Activated naive CD8-positive, alpha-beta T cell treated with anti-CD3 and anti-CD28 coated beads, Interleukin-2, amount 10 ng/mL, durations not matched to agents 7 days and 5 days (primary cell): ENCODE measurements around the gene PZP. TPM values are rescaled to one million over a fixed set of nuclear protein-coding genes. Genes with fewer than 3 reads are reported as not detected.
"Not testable (repeated sequence)": the region's sequence is repeated elsewhere in the genome, so short reads cannot be mapped to it uniquely, and the experiment has no call there.

Experiments used
- ATAC-seq: fragments of 150-1000 bp; cut with Tn5 transposase; one replicate; pipeline ENCODE4 v1.10.0; 2021; ENCODE audit warnings: low read depth, moderate library complexity
- POLR2A ChIA-PET: fragments of 350-600 bp; sonication (Branson Sonifier 250); formaldehyde crosslinking; loops from one replicate; lab custom pipeline; 2021; ENCODE audit warnings: antibody characterized with exemption; lab: Charles Lee
- DNase-seq: peaks from one replicate; pipeline ENCODE4 v3.0.0; 2021
- H3K27ac Mint-ChIP-seq: one replicate; pipeline ENCODE4 v1.8.0; 2022; ENCODE audit warnings: mild to moderate bottlenecking, mixed read lengths
- H3K27me3 Mint-ChIP-seq: one replicate; pipeline ENCODE4 v1.8.0; 2022; ENCODE audit warnings: mild to moderate bottlenecking, moderate library complexity, mixed read lengths
- H3K36me3 Mint-ChIP-seq: one replicate; pipeline ENCODE4 v1.8.0; 2021; ENCODE audit warnings: mild to moderate bottlenecking, mixed read lengths
- H3K4me1 Mint-ChIP-seq: one replicate; pipeline ENCODE4 v1.8.0; 2021; ENCODE audit warnings: mixed read lengths
- H3K4me3 Mint-ChIP-seq: one replicate; pipeline ENCODE4 v1.8.0; 2022; ENCODE audit warnings: mild to moderate bottlenecking, moderate library complexity, mixed read lengths
- H3K9me3 Mint-ChIP-seq: one replicate; pipeline ENCODE4 v1.8.0; 2021; ENCODE audit warnings: mixed read lengths
- total RNA-seq, 2 experiments: library from RNA; stranded (reverse); gene quantifications; one replicate each; pipeline ENCODE4 v1.2.3, GENCODE V29; 2021

PZP gene
- total RNA-seq, 2 experiments from 2014 or later, result not detected

DNA sequence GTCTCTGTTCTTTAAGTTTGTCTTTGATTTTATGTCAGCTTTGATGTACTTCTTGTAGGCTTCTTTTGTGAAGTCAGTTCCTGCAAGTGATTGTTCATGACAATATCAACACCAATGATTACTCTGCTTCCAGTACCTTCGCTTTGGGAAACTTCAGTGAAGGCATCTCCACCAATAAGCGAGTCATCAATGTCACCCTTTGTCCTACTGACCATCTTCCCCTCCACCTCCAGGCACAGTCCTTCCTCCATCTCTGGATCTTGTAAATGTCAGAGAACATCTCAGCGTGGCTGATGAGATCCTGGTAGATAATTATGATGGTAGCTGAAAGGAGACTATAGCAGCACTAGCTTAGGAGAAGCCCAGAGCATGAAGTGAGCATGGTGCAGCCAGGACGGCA is 52.1 kb downstream of the PZP start:
- Mint-ChIP-seq H3K36me3 (no peaks in the 10 kb centered on the region), H3K4me1 (no peaks in the 10 kb centered on the region), H3K27ac (no peak overlapping the region), H3K4me3 (no peak overlapping the region), H3K9me3 (peaks cover 1% of the 10 kb centered on the region), H3K27me3 (peaks cover 7% of the 10 kb centered on the region)
- ATAC-seq (no peak), DNase-seq (no peak)
- POLR2A ChIA-PET, result no interaction called here

DNA sequence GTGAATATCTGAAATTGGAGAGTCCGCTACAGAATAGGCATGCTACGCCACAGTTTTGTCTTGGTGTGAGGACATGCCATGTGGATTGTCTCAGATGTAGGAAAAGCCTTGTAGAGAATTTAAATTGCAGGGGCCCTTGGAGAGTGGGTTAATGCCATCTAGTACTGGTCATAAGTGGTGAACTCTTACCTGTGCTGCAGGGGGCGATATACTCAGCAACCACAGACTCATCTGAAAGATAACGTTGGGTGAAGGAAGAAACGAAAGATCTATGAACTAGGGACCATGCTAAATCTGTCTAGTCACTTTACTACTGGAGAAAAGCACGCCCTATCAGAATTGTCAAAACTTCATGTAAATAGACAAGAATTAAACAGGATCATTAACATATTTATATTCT is 58.8 kb downstream of the PZP start:
- Mint-ChIP-seq H3K4me3 (no peak overlapping the region), H3K9me3 (peaks cover 12% of the 10 kb centered on the region), H3K4me1 (peaks cover 3% of the 10 kb centered on the region), H3K27ac (no peak overlapping the region), H3K36me3 (peaks cover 4% of the 10 kb centered on the region), H3K27me3 (no peaks in the 10 kb centered on the region)
- DNase-seq (no peak), ATAC-seq (no peak)
- POLR2A ChIA-PET, result no interaction called here

DNA sequence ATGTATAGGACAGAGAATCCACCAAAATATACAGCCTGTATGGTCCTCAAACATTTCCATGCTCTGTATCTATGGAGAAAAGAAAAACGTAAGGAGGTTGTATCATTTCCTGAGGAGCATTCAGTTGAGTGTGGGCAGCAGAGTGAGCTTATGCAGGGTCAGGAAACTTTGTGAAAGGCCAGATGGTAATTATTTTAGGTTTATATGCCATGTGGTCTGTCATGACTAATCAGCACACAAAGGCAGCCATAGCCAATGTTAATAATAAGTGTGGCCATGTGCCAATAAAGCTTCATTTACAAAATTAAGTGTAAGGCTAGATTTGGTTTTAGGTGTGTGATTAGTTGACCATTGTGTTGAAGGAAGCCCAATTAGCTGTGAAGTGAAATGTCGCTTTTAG is 59.3 kb downstream of the PZP start:
- DNase-seq (no peak), ATAC-seq (no peak)
- Mint-ChIP-seq H3K27me3 (no peaks in the 10 kb centered on the region), H3K9me3 (peaks cover 15% of the 10 kb centered on the region), H3K27ac (no peak overlapping the region), H3K36me3 (peaks cover 5% of the 10 kb centered on the region), H3K4me3 (no peak overlapping the region), H3K4me1 (peaks cover 3% of the 10 kb centered on the region)
- POLR2A ChIA-PET, result no interaction called here

DNA sequence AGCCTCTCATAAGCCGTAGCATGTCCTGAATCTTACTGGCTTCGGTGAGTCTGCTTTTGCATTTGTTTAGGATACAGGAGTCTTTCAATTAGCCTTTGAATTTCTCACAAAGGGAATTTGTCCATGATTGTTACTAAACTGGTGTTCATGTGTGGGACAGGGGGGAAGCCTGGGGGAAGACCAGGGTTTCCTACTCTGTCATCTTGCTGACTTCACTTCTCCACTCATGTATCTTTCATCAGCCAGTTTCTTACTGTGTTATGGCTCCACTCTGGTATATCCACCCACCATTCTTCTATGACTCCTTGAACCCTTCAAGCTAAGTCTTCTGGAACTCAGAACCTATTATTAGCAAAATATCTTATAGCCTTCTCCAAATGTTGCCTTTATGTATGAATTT is 60.7 kb downstream of the PZP start:
- Mint-ChIP-seq H3K4me3 (no peak overlapping the region), H3K27me3 (peaks cover 3% of the 10 kb centered on the region), H3K4me1 (peaks cover 3% of the 10 kb centered on the region), H3K36me3 (peaks cover 9% of the 10 kb centered on the region), H3K27ac (no peak overlapping the region), H3K9me3 (peaks cover 19% of the 10 kb centered on the region)
- POLR2A ChIA-PET, result no interaction called here
- ATAC-seq (no peak), DNase-seq (no peak)

DNA sequence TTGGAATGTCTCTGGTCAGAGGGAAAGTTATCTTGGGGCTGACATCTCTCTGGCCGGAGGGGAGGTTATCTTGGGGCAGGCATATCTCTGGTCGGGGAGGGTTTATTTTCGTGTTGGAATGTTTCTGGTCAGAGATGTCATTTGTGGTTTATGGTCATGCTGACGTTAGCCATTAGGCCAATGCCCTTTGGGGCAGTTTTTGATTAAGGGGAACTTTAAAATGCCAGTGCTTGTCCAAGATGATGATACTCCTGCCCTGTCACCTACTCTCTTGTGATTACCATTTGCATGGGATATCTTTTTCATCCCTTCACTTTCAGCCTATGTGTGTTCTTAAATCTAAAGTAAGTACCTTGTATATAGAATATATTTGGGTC is 63.5 kb downstream of the PZP start:
- peaks cover 9% of the 10 kb centered on the region for H3K36me3 Mint-ChIP-seq
- H3K4me3 Mint-ChIP-seq, result no peak overlapping the region
- peaks cover 3% of the 10 kb centered on the region for H3K27me3 Mint-ChIP-seq
- DNase-seq, result no peak
- ATAC-seq, result no peak
- H3K27ac Mint-ChIP-seq, result no peak overlapping the region
- peaks cover 19% of the 10 kb centered on the region for H3K9me3 Mint-ChIP-seq
- POLR2A ChIA-PET, result no interaction called here
- peaks cover 3% of the 10 kb centered on the region for H3K4me1 Mint-ChIP-seq

DNA sequence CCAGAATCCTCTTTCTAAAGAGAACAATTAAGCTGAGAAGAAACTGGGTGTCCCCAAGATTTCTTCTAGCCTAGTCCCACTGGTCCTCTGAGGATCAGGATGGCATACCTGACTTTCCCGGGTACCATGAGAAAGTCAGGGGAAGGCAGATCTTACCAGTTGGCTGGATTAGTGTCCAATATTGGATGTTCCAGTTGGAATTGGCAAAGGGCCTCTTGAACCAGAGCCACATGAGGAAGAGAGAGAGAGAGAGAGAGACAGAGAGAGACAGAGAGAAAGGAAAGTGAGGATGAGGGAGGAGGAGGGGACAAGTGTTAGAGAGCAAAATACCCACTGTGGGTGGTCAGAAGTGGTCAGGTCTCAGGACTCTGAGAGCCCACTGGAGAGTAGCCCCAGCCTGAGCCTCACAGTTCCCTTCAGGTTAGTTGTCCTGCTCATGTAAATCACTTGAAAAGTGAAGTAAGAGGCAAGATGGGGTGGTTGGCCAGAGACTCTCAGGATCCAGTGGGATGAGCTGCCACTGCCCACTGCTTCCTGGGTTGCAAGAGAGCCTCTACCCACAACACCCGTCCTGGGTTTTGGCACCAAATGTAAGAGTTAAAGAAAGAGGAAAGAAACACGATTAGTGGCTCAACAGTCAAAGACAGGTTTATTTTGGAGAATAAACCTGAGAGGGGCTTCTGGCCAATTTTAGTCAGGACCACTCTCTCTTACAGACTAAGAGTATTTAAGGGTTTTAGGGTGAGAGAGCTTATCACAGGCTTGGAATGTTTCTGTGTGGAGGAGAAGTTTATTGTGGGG is 64.1 kb downstream of the PZP start:
- Mint-ChIP-seq H3K27ac (no peak overlapping the region), H3K27me3 (peaks cover 3% of the 10 kb centered on the region), H3K36me3 (peaks cover 9% of the 10 kb centered on the region), H3K4me3 (no peak overlapping the region), H3K4me1 (peaks cover 3% of the 10 kb centered on the region), H3K9me3 (peaks cover 19% of the 10 kb centered on the region)
- POLR2A ChIA-PET, result no interaction called here
- ATAC-seq (no peak), DNase-seq (no peak)

DNA sequence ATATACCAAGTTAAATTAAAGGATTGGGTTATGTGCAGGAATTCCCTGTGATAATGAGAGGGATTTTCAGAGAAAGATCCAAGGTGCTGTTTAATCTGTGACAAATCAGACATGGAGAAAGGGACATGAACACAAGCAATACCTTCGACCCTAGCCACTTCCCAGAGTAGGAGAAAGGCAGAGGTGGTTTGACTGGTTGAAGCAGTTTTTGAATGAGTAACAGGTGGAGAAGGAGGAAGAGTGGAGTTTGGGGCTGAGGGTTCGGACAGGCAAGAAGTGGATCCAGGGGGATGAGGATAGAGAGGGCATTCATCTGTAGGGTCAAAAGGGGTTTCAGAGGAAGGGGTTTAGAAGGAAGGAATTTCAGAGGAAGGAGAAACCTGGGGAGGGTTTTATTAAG is 65.1 kb downstream of the PZP start:
- POLR2A ChIA-PET, result no interaction called here
- DNase-seq (no peak), ATAC-seq (no peak)
- Mint-ChIP-seq H3K36me3 (peaks cover 9% of the 10 kb centered on the region), H3K27ac (no peak overlapping the region), H3K4me1 (peaks cover 3% of the 10 kb centered on the region), H3K4me3 (no peak overlapping the region), H3K27me3 (peaks cover 5% of the 10 kb centered on the region), H3K9me3 (peaks cover 17% of the 10 kb centered on the region)

DNA sequence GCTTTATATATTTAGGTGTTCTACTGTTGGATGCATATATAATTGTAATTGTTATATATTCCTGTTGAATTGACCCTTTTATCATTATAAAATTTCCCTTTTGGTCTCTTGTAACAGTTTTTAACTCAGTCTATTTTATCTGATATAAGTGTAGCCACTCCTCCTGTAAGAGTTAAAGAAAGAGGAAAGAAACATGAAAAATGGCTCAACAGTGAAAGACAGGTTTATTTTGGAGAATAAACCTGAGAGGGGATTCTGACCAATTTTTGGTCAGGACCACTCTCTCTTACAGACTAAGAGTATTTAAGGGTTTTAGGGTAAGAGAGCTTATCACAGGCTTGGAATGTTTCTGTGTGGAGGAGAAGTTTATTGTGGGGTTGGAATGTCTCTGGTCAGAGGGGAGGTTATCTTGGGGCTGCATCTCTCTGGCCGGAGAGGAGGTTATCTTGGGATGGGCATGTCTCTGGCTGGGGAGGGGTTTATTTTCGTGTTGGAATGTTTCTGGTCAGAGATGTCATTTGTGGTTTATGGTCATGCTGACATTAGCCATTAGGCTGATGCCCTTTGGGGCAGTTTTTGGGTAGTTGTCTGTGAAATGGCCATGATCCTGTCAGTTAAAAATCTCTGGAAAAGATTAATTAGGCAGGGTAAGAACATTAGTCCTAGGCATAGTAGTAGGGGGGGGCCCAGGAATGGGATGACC is 68.5 kb downstream of the PZP start:
- peaks cover 10% of the 10 kb centered on the region for H3K9me3 Mint-ChIP-seq
- H3K4me3 Mint-ChIP-seq, H3K27ac Mint-ChIP-seq, DNase-seq, H3K4me1 Mint-ChIP-seq, H3K27me3 Mint-ChIP-seq, ATAC-seq, POLR2A ChIA-PET, H3K36me3 Mint-ChIP-seq: not testable (repeated sequence)

DNA sequence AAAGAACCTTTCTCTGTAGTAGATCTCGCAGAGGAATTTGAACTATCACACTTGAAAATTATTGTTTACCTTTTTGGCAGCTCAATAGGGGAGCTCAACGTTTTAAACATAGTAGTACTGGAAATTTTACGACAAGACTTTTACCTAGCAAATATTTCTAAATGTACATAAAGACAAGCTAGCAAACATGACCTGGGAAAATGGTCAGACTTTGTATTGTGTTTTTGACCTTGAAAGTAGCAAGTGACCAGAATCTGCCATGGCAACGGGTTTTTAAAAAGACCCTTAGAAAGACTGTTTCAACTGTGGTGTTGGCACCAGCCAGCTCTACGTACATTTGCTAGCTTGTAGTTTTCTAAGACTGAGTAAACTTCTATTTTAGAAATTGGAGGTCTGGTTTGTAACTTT is 72.3 kb downstream of the PZP start:
- Mint-ChIP-seq H3K9me3 (peaks cover 1% of the 10 kb centered on the region), H3K27me3 (peaks cover 2% of the 10 kb centered on the region), H3K27ac (no peak overlapping the region), H3K4me3 (no peak overlapping the region), H3K36me3 (no peaks in the 10 kb centered on the region), H3K4me1 (no peaks in the 10 kb centered on the region)
- DNase-seq (no peak), ATAC-seq (no peak)
- POLR2A ChIA-PET, result no interaction called here

DNA sequence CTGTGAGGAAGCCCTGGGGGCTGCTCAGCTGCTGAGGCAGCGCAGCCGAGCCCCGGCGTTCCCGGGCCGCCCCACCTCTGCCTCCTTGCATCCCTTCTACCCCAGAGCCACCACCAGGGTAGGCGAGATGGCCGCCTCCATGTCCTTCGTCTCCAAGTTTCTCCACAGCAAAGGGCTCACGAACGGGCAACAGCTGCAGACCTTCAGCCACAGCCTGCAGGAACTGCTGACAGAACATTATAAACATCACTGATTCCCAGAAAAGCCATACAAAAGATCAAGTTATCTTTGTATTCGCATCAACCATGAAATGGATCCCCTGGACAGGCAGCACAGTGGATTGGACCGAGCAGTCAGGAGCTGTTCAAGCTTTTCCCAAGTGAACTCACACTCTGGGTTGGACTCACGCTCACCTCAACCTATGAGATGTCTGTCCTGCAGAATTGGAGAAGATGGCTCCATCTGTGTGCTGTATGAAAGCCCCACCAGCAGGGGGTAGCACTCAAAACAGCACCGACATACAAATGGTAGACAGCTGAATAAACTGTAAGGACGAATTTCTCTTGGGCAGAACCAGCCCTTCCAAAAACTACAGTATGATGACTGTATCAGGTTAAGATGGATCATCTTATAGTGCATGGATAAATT is 73.1 kb downstream of the PZP start:
- no peak overlapping the region for H3K27ac Mint-ChIP-seq
- DNase-seq (peak; percentile 20), ATAC-seq (no peak)
- H3K27me3 Mint-ChIP-seq, result peaks cover 2% of the 10 kb centered on the region
- peaks cover 1% of the 10 kb centered on the region for H3K9me3 Mint-ChIP-seq
- no peak overlapping the region for H3K4me3 Mint-ChIP-seq
- H3K4me1 Mint-ChIP-seq, result no peaks in the 10 kb centered on the region
- H3K36me3 Mint-ChIP-seq, result no peaks in the 10 kb centered on the region
- POLR2A ChIA-PET, result no interaction called here

DNA sequence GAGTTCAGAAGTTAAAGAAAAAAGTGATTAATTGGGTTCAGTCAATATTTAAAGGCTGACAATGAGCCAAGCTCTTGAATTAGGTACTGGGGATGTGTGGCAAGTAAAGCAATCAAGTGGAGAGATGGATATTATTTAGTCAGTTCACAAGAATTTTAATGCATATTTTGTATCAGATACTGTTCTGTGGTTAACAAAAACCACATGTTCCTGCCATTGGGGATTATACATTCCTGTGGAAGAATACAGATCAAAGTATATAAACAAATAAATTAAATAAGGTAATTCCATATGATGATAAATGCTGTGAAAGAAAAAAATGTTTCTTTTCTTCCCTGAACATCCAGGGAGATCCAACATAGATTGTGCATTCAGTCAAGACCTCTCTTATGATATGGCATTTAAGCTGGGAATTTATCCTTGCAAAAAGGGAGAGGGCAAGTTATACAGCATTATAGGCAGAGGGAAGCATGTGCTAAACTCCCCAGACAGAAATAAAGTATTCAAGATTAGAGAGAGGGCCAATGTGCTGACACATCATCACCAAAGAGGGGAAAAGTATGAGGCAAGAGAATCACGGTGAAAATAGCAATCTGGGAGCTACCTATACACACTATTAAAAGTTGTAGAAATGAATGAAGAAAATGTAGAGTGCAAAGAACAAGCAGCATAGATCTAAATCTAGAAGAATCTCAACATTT is 74.8 kb downstream of the PZP start:
- Mint-ChIP-seq H3K27me3 (no peaks in the 10 kb centered on the region), H3K36me3 (no peaks in the 10 kb centered on the region), H3K4me3 (no peak overlapping the region), H3K4me1 (no peaks in the 10 kb centered on the region), H3K9me3 (peaks cover 1% of the 10 kb centered on the region), H3K27ac (no peak overlapping the region)
- no peak for DNase-seq
- POLR2A ChIA-PET, result no interaction called here
- no peak for ATAC-seq

DNA sequence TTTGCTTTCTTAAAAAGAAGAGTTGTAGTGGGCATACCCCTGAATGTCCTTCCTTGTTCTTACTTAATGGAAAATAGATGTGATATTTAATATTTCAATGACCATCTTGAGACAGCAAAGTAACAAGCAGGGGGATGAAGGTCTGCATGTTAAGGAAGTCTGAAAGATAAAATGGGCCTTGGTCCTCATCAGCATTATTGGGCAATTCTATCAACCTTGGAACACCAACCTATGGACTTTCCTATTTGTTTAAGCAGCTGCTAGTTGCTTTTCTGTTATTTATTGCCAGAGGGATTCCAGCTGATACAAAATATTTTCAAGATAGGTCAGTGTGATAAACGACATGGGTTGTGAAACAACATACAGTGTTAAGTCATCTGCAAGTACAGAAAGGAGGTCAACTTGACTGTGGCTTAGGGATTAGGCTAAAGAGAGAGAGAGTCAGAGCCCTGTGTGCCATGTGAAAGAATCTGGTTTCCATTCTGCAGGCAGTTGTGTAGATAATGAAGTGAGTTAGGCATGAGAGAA is 76.1 kb downstream of the PZP start:
- Mint-ChIP-seq H3K36me3 (no peaks in the 10 kb centered on the region), H3K4me1 (no peaks in the 10 kb centered on the region), H3K4me3 (no peak overlapping the region), H3K27ac (no peak overlapping the region), H3K9me3 (peaks cover 1% of the 10 kb centered on the region), H3K27me3 (no peaks in the 10 kb centered on the region)
- DNase-seq (no peak), ATAC-seq (no peak)
- POLR2A ChIA-PET, result no interaction called here

DNA sequence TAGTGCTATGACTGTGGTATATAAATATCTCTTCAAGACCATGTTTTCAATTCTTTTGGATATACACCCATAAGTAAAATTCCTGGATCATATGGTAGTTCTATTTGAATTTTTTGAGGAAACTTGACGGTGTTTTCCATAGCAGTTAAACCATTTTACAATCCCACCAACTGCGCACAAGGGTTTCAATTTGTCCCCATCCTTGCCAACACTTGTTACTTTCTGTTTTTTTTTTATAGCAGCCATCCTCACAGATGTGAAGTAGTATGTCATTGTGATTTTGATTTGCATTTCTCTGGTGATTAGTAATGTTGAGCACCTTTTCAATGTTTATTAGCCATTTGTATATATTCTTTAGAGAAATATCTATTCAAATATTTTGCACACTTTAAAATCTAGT is 78.0 kb downstream of the PZP start:
- no peak for DNase-seq
- POLR2A ChIA-PET, result no interaction called here
- no peak overlapping the region for H3K4me3 Mint-ChIP-seq
- H3K9me3 Mint-ChIP-seq, result peaks cover 1% of the 10 kb centered on the region
- H3K4me1 Mint-ChIP-seq, result no peaks in the 10 kb centered on the region
- no peaks in the 10 kb centered on the region for H3K36me3 Mint-ChIP-seq
- H3K27me3 Mint-ChIP-seq, result no peaks in the 10 kb centered on the region
- no peak for ATAC-seq
- no peak overlapping the region for H3K27ac Mint-ChIP-seq
